ENCODE results near the gene ASPSCR1. TPM values are rescaled to one million over a fixed set of nuclear protein-coding genes. Genes with fewer than 3 reads are reported as not detected.
"Not testable (repeated sequence)": the region's sequence is repeated elsewhere in the genome, so short reads cannot be mapped to it uniquely, and the experiment has no call there.

The ASPSCR1 gene
- total RNA-seq, 2 donors from 2014 or later, result 21.6 to 46.8 TPM

DNA sequence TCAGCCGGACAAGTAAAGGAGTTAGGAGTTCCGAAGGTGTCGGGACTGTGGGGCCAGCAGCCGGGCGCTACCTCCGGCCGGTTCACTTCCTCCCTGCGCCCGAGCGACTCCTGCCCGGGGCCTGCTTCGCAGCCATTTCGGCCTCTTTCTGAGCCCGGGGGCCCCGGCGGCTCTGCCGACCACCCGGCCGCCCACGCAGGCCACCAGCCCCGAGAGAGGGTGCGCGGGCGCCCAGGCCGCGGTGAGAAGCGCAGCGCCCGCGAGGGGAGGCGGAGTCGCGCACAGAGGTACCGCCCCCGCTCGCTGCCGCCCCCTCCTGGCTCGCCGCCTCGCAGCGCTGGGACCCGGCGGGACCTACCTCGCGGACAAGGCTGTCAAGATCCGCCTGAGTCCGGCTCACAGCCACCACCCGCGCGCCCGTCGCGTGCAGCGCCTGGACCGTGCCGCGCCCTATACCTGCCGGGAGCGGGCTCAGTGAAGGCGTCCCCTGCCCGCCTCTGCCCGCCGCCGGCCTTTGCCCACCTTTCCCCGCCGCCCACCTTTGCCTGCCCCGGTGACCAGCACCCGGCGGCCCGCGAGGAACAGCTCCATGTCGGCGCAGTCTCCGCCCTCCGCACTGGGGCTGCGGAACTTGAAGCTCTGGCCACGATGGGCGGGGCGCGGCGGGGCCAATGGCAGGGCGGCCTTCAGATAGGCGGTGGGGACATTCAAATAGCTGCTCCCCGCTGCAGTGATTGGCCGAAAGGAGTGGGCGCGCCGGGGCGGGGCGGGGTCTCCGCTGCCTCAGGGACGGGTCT, 59.9 kb downstream of the ASPSCR1 start, which contains the start of gene DCXR:
Gene DCXR (minus strand): TSS at position 606 of the 797 bp plus-strand sequence. CDS start 15 bp downstream, at position 591.
- Mint-ChIP-seq H3K27me3 (no peaks in the 10 kb centered on the region), H3K27ac (peak within 1 kb of the TSS; percentile 60 to 84), H3K4me1 (ENCODE audit: low read depth in 2 of 2) (peaks cover 12 to 17% of the 10 kb centered on the region in 2 donors), H3K9me3 (no peaks in the 10 kb centered on the region), H3K4me3 (peak within 1 kb of the TSS; percentile 80), H3K36me3 (no peaks in the 10 kb centered on the region)
- peak; percentile 98 for DNase-seq (ENCODE audit: low spot score)
- ATAC-seq, result peak; percentile 97

DNA sequence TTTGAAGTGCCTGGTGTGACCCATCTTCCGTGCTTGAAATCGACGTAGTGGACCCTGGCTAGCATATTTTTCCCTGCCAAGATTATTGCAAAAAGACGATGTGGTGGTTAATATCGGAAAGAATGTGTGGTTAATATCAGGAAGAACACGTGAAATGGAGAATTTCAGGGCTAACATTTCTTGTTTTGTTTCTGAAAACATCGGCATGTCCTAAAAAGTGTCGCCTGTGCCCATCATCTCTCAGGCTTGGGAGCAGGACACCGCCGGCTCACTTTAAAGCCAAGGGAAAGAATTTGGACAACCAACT, 60.4 kb downstream of the ASPSCR1 start:
- H3K4me3 Mint-ChIP-seq, result peak overlapping the region; percentile 80
- peak overlapping the region; percentile 60 to 84 for H3K27ac Mint-ChIP-seq
- no peak for ATAC-seq
- no peaks in the 10 kb centered on the region for H3K27me3 Mint-ChIP-seq
- no peak for DNase-seq (ENCODE audit: low spot score)
- H3K9me3 Mint-ChIP-seq, result no peaks in the 10 kb centered on the region
- no peaks in the 10 kb centered on the region for H3K36me3 Mint-ChIP-seq
- peaks cover 12 to 17% of the 10 kb centered on the region in 2 donors for H3K4me1 Mint-ChIP-seq (ENCODE audit: low read depth in 2 of 2)

DNA sequence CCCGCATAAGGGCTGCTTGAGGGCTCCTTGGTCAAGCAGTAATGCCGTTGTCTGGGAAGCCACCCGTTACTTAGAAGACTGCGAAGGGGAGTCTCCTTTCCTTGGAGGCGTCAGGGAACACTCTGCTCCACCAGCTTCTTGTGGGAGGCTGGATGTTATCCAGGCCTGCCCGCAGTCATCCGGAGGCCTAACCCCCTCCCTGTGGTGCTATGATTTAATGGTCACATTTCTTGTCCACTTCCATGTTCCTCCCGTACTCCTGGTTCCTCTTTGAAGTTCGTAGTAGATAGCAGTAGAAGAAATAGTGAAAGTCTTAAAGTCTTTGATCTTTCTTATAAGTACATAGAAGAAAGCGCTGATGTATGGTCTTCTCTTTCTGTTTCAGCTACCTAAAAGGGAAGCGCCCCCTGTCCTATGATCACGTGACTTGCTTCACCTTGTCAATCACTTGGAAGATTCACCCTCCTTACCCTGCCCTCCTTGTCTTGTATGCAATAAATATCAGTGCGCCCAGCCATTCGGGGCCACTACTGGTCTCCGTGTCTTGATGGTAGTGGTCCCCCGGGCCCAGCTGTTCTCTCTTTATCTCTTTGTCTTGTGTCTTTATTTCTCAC, 61.5 kb downstream of the ASPSCR1 start:
- DNase-seq (ENCODE audit: low spot score); H3K27ac Mint-ChIP-seq; H3K27me3 Mint-ChIP-seq; ATAC-seq; H3K36me3 Mint-ChIP-seq; H3K9me3 Mint-ChIP-seq: not testable (repeated sequence)
- peaks cover 12 to 17% of the 10 kb centered on the region in 2 donors for H3K4me1 Mint-ChIP-seq (ENCODE audit: low read depth in 2 of 2)
- H3K4me3 Mint-ChIP-seq, result peak overlapping the region; percentile 23

DNA sequence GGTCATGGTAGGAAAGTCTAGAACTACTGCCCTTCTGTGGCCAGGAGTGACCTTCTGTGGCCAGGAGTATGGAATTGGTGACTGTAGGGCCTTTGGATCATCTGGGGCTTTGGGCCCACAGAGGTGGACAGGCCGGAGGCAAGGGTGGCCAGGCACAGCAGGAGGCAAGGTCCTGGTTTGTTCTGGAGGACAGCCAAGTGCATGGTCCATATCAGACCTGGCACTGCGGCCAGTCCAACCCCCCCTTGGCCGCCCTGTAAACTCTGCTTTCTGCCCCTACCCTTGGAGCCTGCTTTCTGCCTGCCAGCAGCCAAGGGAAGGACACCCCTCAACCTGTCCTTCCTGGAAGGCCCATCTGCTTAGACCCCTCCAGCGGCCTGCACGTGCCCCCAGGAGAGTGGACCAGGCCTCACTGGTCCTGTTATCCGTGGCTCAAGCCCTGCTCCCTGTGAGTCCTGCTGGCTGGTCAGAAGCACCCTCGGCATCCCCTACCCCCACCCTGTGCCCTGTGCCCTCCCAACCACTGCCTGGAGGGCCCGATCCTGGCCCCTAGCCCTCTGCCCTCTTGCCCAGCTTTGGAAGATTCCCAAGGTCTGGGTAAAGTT, 62.4 kb downstream of the ASPSCR1 start:
- Mint-ChIP-seq H3K27me3 (no peaks in the 10 kb centered on the region), H3K4me3 (no peak overlapping the region), H3K4me1 (ENCODE audit: low read depth in 2 of 2) (peaks cover 12 to 17% of the 10 kb centered on the region in 2 donors), H3K36me3 (no peaks in the 10 kb centered on the region), H3K9me3 (no peaks in the 10 kb centered on the region), H3K27ac (no peak overlapping the region)
- ATAC-seq (no peak), DNase-seq (ENCODE audit: low spot score) (no peak)

DNA sequence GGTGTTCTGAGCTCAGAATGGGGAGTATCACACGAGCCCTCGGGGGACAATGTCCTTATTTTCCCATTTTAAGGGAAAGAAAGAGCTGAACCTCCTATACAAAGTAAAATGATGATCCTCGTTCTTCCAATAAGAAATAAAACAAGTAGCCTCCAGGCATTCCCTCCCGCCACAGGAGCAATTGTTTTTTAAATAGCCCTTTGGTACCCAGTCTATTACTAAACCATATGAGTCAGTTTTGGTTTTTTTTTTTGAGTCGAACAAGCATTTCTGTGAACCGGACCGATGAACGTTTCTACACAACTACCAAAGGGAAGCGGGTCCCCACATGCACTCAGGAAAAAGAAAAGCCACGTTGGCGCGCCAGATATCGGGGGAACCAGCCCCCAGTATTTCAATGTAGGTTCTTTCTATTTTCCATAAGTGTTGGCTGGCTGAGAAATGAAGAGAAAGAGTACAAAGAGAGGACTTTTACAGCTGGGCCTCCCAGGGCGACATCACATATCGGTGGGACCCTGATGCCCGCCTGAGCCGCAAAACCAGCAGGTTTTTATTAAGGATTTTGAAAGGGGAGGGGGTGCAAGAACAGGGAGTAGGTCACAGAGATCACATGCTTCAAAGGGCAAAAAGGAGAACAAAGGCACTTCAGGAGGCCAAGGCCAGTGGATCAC, 63.9 kb downstream of the ASPSCR1 start:
- H3K36me3 Mint-ChIP-seq, result no peaks in the 10 kb centered on the region
- ATAC-seq, result no peak
- H3K9me3 Mint-ChIP-seq, result no peaks in the 10 kb centered on the region
- no peaks in the 10 kb centered on the region for H3K27me3 Mint-ChIP-seq
- H3K27ac Mint-ChIP-seq, result no peak overlapping the region
- no peak overlapping the region for H3K4me3 Mint-ChIP-seq
- no peak for DNase-seq (ENCODE audit: low spot score)
- H3K4me1 Mint-ChIP-seq (ENCODE audit: low read depth in 2 of 2), result peaks cover 7 to 11% of the 10 kb centered on the region in 2 donors

DNA sequence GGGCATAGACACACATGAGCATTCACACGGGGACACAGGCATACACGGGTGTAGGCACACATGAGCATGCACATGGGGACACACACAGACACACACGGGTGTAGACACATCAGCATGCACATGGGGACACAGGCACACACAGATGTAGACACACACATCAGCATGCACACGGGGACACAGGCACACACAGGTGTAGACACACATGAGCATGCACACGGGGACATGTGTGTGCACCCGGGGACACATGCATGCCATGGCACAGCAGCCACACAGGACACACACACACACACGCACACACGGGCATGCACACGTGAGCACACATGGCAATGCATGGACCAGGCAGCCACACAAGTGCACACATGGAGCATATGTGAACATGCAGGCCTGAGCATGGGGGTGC, 65.2 kb downstream of the ASPSCR1 start:
- H3K9me3 Mint-ChIP-seq, result no peaks in the 10 kb centered on the region
- no peaks in the 10 kb centered on the region for H3K36me3 Mint-ChIP-seq
- peaks cover 5 to 12% of the 10 kb centered on the region in 2 donors for H3K4me1 Mint-ChIP-seq (ENCODE audit: low read depth in 2 of 2)
- DNase-seq (ENCODE audit: low spot score) (no peak), ATAC-seq (peak; percentile 3 to 42)
- no peaks in the 10 kb centered on the region for H3K27me3 Mint-ChIP-seq
- H3K27ac Mint-ChIP-seq, result no peak overlapping the region
- no peak overlapping the region for H3K4me3 Mint-ChIP-seq

DNA sequence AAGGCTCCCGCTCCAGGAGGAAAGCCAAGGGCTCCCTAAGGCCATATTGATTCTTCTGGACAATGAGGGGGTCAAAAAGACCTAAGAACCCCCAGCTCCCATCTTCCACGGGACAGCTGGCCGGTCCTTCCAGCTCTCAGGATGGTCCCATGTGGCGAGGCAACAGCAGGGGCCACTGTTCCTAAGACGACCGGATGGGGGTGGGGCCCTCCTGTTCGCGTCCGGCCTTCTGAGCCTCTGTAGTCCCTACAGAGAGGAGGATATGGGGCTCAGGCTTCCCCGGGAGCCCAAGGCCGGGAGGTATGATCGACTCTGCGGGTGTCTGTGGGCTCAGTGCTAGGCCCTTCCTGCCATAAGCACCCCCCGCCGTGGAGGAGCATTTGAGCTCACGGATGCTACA, 66.1 kb downstream of the ASPSCR1 start:
- Mint-ChIP-seq H3K4me3 (no peak overlapping the region), H3K4me1 (ENCODE audit: low read depth in 2 of 2) (peaks cover 0 to 9% of the 10 kb centered on the region in 2 donors)

DNA sequence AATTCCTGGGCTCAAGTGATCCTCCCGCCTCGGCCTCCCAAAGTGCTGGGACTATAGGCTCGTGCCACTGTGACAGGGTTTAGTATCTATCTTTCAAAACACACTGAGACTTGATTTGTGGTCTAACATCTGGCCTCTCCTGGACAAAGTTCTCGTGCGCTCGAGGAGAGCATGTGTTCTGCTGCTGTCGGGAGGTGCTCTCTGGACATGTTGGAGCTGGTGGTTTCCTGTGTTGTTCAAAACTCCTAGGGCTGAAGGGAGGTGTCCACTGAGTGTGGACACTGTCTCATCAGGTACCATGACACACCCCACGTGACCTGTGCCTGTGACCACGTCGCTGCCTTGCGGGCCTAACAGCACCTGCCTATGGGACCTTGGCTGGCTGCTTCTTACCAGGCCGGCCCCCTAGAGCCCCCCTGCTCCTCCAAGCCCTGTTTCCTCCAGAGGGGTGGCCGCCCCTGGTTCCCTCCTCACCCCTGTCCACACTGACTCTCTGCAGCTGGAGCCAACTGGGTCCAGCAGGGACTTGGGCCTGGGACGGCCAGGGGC, 68.6 kb downstream of the ASPSCR1 start:
- no peaks in the 10 kb centered on the region for H3K36me3 Mint-ChIP-seq
- H3K27ac Mint-ChIP-seq, result no peak overlapping the region
- ATAC-seq, result no peak
- no peak overlapping the region for H3K4me3 Mint-ChIP-seq
- no peaks in the 10 kb centered on the region for H3K9me3 Mint-ChIP-seq
- DNase-seq (ENCODE audit: low spot score), result no peak
- peaks cover 3 to 9% of the 10 kb centered on the region in 2 donors for H3K4me1 Mint-ChIP-seq (ENCODE audit: low read depth in 2 of 2)
- no peaks in the 10 kb centered on the region for H3K27me3 Mint-ChIP-seq

More for the DNA sequence above, 66.1 kb downstream of the ASPSCR1 start:
- Mint-ChIP-seq H3K27ac (no peak overlapping the region), H3K36me3 (no peaks in the 10 kb centered on the region), H3K27me3 (no peaks in the 10 kb centered on the region), H3K9me3 (no peaks in the 10 kb centered on the region)
- no peak for ATAC-seq
- no peak for DNase-seq (ENCODE audit: low spot score)

DNA sequence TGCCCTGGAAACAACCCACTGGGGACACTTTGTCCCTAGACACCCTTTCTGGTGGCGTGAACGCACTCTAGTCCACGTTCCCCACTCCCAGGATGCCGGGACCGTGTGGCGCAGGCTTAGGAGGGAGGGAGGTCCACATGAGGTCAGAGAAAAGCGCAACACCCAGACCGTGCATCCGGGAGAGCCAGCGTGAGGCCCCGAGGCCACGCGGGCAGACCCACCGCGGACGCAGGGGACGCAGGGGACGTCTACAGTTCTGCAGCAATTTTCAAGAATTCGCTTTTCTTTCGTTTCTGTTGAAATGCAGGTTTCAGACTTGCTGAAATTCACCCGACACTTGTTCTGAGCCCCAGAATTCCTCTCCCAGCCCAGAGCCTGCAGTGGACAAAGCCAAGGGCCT, 69.5 kb downstream of the ASPSCR1 start:
- Mint-ChIP-seq H3K27ac (no peak overlapping the region), H3K27me3 (no peaks in the 10 kb centered on the region), H3K4me3 (no peak overlapping the region)

DNA sequence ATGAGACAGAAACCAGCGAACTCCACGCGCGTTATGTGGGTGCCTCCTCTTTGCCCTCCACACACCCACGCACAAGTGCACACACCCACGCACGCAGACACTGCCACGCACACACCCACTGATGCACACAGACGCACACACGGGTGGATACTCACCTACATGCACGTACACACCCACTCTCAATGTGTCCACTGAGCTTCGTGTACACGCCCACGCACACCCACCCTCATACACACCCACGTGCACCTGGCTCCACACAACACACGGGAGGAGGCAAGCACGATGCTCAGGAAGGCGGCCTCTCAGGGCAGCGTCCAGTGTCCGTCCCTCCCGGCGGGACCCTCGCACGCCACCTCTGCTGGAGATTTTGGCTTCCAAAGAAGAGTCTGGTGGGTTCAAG, 70.0 kb downstream of the ASPSCR1 start:
- H3K36me3 Mint-ChIP-seq, result no peaks in the 10 kb centered on the region
- peaks cover 3 to 9% of the 10 kb centered on the region in 2 donors for H3K4me1 Mint-ChIP-seq (ENCODE audit: low read depth in 2 of 2)
- H3K27me3 Mint-ChIP-seq, result no peaks in the 10 kb centered on the region
- H3K9me3 Mint-ChIP-seq, result no peaks in the 10 kb centered on the region
- ATAC-seq (no peak), DNase-seq (ENCODE audit: low spot score) (no peak)
- no peak overlapping the region for H3K27ac Mint-ChIP-seq
- no peak overlapping the region for H3K4me3 Mint-ChIP-seq

More for the DNA sequence above, 69.5 kb downstream of the ASPSCR1 start:
- no peaks in the 10 kb centered on the region for H3K9me3 Mint-ChIP-seq
- no peaks in the 10 kb centered on the region for H3K36me3 Mint-ChIP-seq
- no peak for ATAC-seq
- peaks cover 3 to 9% of the 10 kb centered on the region in 2 donors for H3K4me1 Mint-ChIP-seq (ENCODE audit: low read depth in 2 of 2)
- no peak for DNase-seq (ENCODE audit: low spot score)

DNA sequence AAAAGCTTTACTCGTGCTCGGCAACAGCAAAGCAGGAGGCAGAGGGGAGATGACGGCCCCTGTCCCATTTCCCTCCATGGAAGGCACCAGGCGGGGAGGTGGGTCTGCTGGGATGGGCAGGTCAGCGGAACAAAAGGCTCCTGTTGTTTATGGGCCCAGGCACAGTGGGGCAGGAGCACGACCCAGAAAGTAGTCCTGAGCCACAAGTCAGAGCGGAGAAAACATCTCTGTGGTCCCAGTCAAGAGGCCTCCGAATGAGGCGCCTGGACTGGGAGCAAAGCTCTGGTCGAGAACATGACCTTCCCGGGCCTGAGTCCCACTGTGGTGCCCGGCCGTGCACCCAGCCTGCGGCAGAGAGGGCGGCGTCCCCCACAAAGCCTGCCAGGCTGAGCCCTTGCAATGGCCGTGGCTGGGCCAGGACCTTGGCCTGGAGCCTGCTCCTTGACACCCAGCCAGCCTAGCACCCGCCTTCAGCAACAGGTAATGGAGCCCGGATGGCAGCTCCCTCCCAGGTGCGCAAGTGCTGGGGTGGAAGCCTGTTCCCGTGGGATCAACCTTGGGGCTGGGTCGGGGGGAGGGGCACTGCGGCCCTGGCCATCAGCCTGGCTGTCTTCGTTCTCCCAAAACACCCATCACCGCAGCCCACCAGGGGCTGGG, 70.6 kb downstream of the ASPSCR1 start:
- Mint-ChIP-seq H3K4me1 (ENCODE audit: low read depth in 2 of 2) (peaks cover 3 to 9% of the 10 kb centered on the region in 2 donors), H3K4me3 (no peak overlapping the region), H3K36me3 (no peaks in the 10 kb centered on the region)

DNA sequence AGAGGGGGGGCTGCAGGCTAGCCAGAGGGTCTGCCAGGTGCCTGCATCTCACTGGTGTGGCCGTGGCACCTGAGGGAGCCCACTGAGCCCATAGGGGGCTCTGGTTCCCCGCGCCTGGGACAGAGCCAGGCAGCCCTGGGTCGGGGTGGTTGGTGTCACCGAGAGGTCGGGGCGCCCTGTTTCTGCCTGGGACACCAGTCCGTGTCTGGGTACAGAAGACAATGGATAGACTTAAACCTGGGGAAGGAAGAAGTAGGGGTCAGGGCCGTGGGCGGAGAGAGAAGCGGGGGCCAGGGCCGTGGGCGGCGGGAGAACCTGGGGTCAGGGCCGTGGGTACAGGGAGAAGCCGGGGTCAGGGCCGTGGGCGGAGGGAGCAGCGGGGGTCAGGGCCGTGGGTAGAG, 71.1 kb downstream of the ASPSCR1 start:
- no peak for DNase-seq (ENCODE audit: low spot score)
- Mint-ChIP-seq H3K4me3 (no peak overlapping the region), H3K27me3 (no peaks in the 10 kb centered on the region), H3K9me3 (no peaks in the 10 kb centered on the region), H3K36me3 (no peaks in the 10 kb centered on the region), H3K27ac (no peak overlapping the region), H3K4me1 (ENCODE audit: low read depth in 2 of 2) (peaks cover 3 to 9% of the 10 kb centered on the region in 2 donors)
- no peak for ATAC-seq

More for the DNA sequence above, 70.6 kb downstream of the ASPSCR1 start:
- Mint-ChIP-seq H3K9me3 (no peaks in the 10 kb centered on the region), H3K27ac (no peak overlapping the region), H3K27me3 (no peaks in the 10 kb centered on the region)
- ATAC-seq (no peak), DNase-seq (ENCODE audit: low spot score) (no peak)

DNA sequence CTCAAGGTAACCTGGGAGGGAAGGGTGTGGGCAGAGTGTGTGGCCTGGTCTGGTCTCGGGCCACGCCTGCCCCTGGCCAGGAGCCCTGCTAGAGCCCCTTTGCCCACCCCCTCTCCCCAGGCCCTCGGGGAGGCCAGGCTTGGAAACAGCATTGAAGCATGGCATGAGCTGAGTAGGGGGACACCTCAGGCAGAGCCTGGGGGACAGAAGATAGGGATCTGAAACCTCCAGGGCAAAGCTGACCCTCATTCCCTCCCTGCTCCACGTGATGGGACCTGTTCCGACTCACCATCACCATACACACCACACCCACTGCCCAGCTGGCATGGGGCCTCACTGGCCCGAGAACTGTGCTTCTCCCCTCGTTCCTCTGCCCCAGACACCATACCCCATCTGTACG, 71.7 kb downstream of the ASPSCR1 start:
- no peaks in the 10 kb centered on the region for H3K27me3 Mint-ChIP-seq
- H3K4me3 Mint-ChIP-seq, result no peak overlapping the region
- H3K36me3 Mint-ChIP-seq, result no peaks in the 10 kb centered on the region
- ATAC-seq (no peak), DNase-seq (ENCODE audit: low spot score) (no peak)
- H3K27ac Mint-ChIP-seq, result no peak overlapping the region
- no peaks in the 10 kb centered on the region for H3K9me3 Mint-ChIP-seq
- H3K4me1 Mint-ChIP-seq (ENCODE audit: low read depth in 2 of 2), result peaks cover 3 to 9% of the 10 kb centered on the region in 2 donors
